HEK293T (cell line): Measurements from ENCODE around the gene GFPT2.

ENCODE experiments used
- CTCF ChIA-PET: fragments of 350-600 bp; formaldehyde crosslinking; extraction: SDS; loops from one replicate; lab custom pipeline; 2021; ENCODE audit warnings: antibody characterized with exemption, inconsistent platforms; lab: Yijun Ruan, JAX
- POLR2A ChIA-PET: fragments of 350-600 bp; formaldehyde crosslinking; extraction: SDS; loops from one replicate; lab custom pipeline; 2020; ENCODE audit warnings: antibody characterized with exemption, inconsistent platforms; lab: Yijun Ruan, JAX
- DNase-seq: peaks from one replicate; pipeline ENCODE4 v3.0.0; 2012; ENCODE audit warnings: mixed read lengths; ENCODE audit errors: extremely low spot score
- ARNT ChIP-seq: fragments of 450-650 bp; IDR thresholded peaks from 2 replicates; pipeline ENCODE4 v1.6.1; 2017; ENCODE audit warnings: mild to moderate bottlenecking
- BHLHE40 ChIP-seq: fragments of 450-650 bp; IDR thresholded peaks from 2 replicates; pipeline ENCODE4 v1.6.1; 2016; ENCODE audit warnings: mild to moderate bottlenecking, moderate library complexity, borderline replicate concordance
- CTBP1 ChIP-seq: fragments of 450-650 bp; IDR thresholded peaks from 2 replicates; pipeline ENCODE4 v1.6.1; 2016; ENCODE audit warnings: borderline replicate concordance
- ELF4 ChIP-seq: fragments of 450-650 bp; IDR thresholded peaks from 2 replicates; pipeline ENCODE4 v1.6.1; 2017; ENCODE audit warnings: antibody characterized with exemption
- FOXA1 ChIP-seq: fragments of 450-650 bp; IDR thresholded peaks from 2 replicates; pipeline ENCODE4 v1.6.1; 2016; ENCODE audit warnings: mild to moderate bottlenecking
- FOXK2 ChIP-seq: fragments of 450-650 bp; IDR thresholded peaks from 2 replicates; pipeline ENCODE4 v1.6.1; 2016; ENCODE audit warnings: mild to moderate bottlenecking
- FOXM1 ChIP-seq: fragments of 450-650 bp; IDR thresholded peaks from 2 replicates; pipeline ENCODE4 v1.6.1; 2017; ENCODE audit warnings: mild to moderate bottlenecking, borderline replicate concordance
- HDGF ChIP-seq: fragments of 450-650 bp; IDR thresholded peaks from 2 replicates; pipeline ENCODE4 v1.6.1; 2017; ENCODE audit warnings: antibody characterized with exemption, borderline replicate concordance
- L3MBTL2 ChIP-seq: fragments of 450-650 bp; conservative IDR thresholded peaks from 2 replicates; pipeline ENCODE4 v1.6.1; 2016; ENCODE audit warnings: mild to moderate bottlenecking
- LEF1 ChIP-seq: fragments of 450-650 bp; IDR thresholded peaks from 2 replicates; pipeline ENCODE4 v1.6.1; 2017; ENCODE audit warnings: mild to moderate bottlenecking, borderline replicate concordance
- NFRKB ChIP-seq: fragments of 450-650 bp; IDR thresholded peaks from 2 replicates; pipeline ENCODE4 v1.6.1; 2016; ENCODE audit warnings: mild to moderate bottlenecking, moderate library complexity
- SP1 ChIP-seq: fragments of 450-650 bp; IDR thresholded peaks from 2 replicates; pipeline ENCODE4 v1.6.1; 2017
- SUZ12 ChIP-seq: fragments of 450-650 bp; IDR thresholded peaks from 2 replicates; pipeline ENCODE4 v1.6.1; 2016; ENCODE audit warnings: mild to moderate bottlenecking
- TARDBP ChIP-seq: fragments of 450-650 bp; IDR thresholded peaks from 2 replicates; pipeline ENCODE4 v1.6.1; 2016
- ZNF384 ChIP-seq: fragments of 450-650 bp; IDR thresholded peaks from 2 replicates; pipeline ENCODE4 v1.6.1; 2016
- TF ChIP-seq, protein P1 (sequence below): fragments of 450-650 bp; IDR thresholded peaks from 2 replicates; pipeline ENCODE4 v1.6.1; 2016

The GFPT2 gene

DNA sequence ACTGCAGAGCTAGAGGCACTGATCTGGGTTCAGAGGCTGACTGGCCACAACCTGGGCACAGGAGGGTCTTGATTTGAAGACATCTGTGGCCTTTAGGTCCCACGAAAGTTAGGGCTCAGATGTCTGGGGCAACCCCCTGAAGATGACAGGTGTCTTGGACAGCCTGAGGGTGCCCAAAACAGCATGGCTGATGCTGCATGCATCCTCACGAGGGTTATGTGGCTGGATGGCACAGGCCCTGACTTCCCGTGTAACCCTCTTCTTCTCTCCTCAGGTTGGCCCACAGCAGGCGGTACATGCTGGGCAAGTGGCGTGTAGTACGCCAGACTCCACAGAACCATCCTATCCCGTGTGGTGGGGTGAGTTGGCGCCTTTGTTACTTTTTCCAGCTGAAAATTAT is 29.8 kb upstream of the GFPT2 start:
- ChIA-PET POLR2A (no interaction called here), CTCF (no interaction called here)
- no peak for DNase-seq
- TF ChIP-seq CTBP1 = no peak
- no peak for TF ChIP-seq FOXM1
- TF ChIP-seq ZNF384 = no peak
- TF ChIP-seq L3MBTL2 = no peak
- no peak for TF ChIP-seq ELF4
- no peak for TF ChIP-seq FOXA1
- TF ChIP-seq ARNT = no peak
- no peak for TF ChIP-seq LEF1
- TF ChIP-seq FOXK2 = no peak
- TF ChIP-seq NFRKB = no peak
- no peak for TF ChIP-seq SP1
- no peak for TF ChIP-seq HDGF
- no peak for TF ChIP-seq TARDBP
- TF ChIP-seq, protein P1, sequence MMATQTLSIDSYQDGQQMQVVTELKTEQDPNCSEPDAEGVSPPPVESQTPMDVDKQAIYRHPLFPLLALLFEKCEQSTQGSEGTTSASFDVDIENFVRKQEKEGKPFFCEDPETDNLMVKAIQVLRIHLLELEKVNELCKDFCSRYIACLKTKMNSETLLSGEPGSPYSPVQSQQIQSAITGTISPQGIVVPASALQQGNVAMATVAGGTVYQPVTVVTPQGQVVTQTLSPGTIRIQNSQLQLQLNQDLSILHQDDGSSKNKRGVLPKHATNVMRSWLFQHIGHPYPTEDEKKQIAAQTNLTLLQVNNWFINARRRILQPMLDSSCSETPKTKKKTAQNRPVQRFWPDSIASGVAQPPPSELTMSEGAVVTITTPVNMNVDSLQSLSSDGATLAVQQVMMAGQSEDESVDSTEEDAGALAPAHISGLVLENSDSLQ = no peak
- TF ChIP-seq SUZ12 = no peak
- no peak for TF ChIP-seq BHLHE40

DNA sequence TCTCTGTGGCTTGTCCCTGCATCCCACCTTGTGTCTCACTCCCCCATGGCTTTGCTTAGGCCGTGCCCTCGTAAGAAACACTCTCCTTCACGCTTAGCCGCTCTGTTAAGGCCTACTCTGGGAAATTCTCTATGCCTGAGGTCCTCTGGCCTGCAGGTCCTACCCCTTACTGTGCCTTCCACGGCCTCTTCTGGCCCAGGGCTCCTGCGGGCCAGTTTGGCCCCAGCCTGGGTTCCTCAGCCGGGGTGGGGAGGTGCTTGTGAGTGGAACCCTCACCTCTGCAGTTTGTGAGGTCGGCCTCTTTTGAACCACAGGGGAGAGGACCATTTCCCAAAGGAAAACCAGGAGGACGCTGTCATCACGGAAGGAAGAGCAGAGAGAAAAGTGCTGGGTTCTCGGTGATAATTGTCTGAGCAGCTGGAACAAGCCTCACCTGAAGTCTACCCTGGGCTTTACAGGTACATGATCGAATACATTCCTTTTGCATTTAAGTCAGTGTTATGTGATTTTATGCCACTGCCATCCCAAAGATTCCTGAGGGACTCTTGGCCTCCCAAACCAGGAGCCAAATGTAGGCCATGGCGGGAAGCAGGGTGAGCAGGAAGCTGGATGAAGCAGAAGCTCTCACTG is 28.8 kb upstream of the GFPT2 start:
- POLR2A ChIA-PET = no interaction called here
- CTCF ChIA-PET = interaction anchor here (0.6 kb wide), 2 partner anchors 89 to 92 kb away, joined by 3 to 7 read pairs; no protein-coding TSS in a partner anchor
- DNase-seq = no peak
- no peak for TF ChIP-seq SUZ12
- no peak for TF ChIP-seq ELF4
- no peak for TF ChIP-seq FOXM1
- TF ChIP-seq TARDBP = no peak
- TF ChIP-seq, protein P1 = no peak
- TF ChIP-seq FOXA1 = no peak
- TF ChIP-seq ARNT = no peak

DNA sequence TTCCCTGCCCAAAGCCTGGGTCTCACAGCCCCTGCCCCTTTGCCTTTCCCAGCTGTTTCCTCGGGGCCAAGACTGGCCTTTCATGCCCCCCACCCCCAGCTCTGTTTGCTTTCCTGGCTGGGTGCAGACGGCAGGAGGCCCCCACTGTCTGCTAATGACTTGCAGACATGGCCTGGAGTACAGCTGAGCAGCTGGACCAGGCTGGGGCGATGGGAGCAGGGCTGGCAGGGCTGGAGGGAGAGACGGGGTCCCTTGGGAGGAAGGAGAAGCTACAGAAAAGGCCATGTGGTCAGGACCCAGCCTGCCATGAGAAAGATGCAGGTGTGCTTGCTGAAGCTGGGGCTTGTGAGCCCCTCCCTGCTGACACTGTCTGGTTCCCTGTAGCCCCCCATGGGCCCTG is 28.3 kb upstream of the GFPT2 start:
- POLR2A ChIA-PET = no interaction called here
- TF ChIP-seq FOXK2 (no peak), CTBP1 (no peak), HDGF (no peak), L3MBTL2 (no peak), FOXA1 (no peak), LEF1 (no peak), ELF4 (no peak), NFRKB (no peak), ZNF384 (no peak), ARNT (no peak), BHLHE40 (no peak), FOXM1 (no peak), SUZ12 (no peak)
- TF ChIP-seq, protein P1 = no peak

DNA sequence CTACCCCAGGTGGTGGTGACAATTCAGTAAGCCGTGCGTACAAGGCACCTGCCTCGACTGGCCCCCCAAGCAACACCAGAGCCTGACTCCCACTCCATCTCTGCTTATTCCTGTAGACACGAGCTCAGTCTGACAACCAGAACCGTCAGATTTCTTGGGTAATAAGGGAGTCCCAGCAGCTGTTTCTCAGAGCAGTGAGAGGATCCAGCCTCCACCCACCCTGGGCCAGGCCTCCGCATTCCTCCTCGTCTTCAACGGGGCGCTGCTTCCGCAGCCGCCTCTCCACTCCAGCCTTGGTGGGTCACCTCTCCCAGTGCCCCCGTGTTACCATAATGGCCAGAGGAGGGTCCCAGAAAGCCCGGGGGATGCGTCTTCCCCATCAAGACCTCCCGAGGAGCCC is 27.7 kb upstream of the GFPT2 start:
- CTCF ChIA-PET = no interaction called here
- TF ChIP-seq, protein P1 = no peak
- no peak for TF ChIP-seq LEF1
- TF ChIP-seq SP1 = no peak
- TF ChIP-seq ELF4 = no peak
- TF ChIP-seq TARDBP = no peak
- no peak for TF ChIP-seq HDGF
- TF ChIP-seq FOXA1 = no peak
- TF ChIP-seq ZNF384 = no peak
- TF ChIP-seq BHLHE40 = no peak
- no peak for TF ChIP-seq FOXK2
- POLR2A ChIA-PET = no interaction called here
- DNase-seq = no peak

More for the DNA sequence above, 28.3 kb upstream of the GFPT2 start:
- CTCF ChIA-PET = interaction anchor here (0.6 kb wide), 1 partner anchor 89 kb away, joined by 3 read pairs; no protein-coding TSS in a partner anchor
- no peak for DNase-seq

DNA sequence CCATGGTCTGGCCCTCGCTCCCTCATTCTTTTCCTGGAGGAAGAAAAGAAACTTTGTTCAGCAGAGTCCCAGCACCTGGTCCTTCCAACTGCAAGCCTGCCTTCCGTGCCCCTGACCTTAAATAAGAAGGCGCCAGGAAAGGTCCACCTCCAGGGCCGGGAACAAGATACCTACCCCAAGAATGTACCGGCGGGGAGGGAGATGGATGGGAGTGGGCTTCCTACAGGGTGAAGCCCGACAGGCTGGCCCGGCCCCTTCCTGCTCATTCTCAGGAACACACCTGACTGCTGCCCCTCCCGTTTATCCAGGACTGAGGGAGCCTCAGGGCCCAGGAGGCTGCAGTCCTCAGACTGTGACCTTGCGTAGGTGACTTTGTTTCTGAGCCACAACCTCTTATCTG is 27.3 kb upstream of the GFPT2 start:
- POLR2A ChIA-PET = no interaction called here
- TF ChIP-seq ZNF384 (no peak), ELF4 (no peak), SUZ12 (no peak), FOXK2 (no peak), TARDBP (no peak), FOXA1 (no peak), BHLHE40 (no peak), SP1 (no peak), NFRKB (no peak), LEF1 (no peak), L3MBTL2 (no peak), FOXM1 (no peak), HDGF (no peak), CTBP1 (no peak)
- TF ChIP-seq, protein P1 = no peak
- CTCF ChIA-PET = no interaction called here
- DNase-seq = no peak
